Testis (tissue), 3 donors: Measurements from ENCODE around the gene C6orf58. TPM values are rescaled to one million over a fixed set of nuclear protein-coding genes. Genes with fewer than 3 reads are reported as not detected.

Source experiments
- DNase-seq: peaks from one replicate; pipeline ENCODE4 v3.0.0-alpha.2; 2019
- H3K27ac ChIP-seq, 2 donors: fragments of 200-600 bp; sonication (generic); one replicate each; pipeline ENCODE4 v1.5.1; 2019
- H3K27me3 ChIP-seq: fragments of 200-600 bp; sonication (generic); one replicate; pipeline ENCODE4 v1.5.1; 2019
- H3K36me3 ChIP-seq: fragments of 200-600 bp; sonication (generic); one replicate; pipeline ENCODE4 v1.5.1; 2017; ENCODE audit warnings: low read depth; ENCODE audit errors: missing control alignments
- H3K4me1 ChIP-seq: fragments of 200-600 bp; sonication (generic); one replicate; pipeline ENCODE4 v1.5.1; 2019
- H3K4me3 ChIP-seq, 2 donors: fragments of 200-600 bp; sonication (generic); one replicate each; pipeline ENCODE4 v1.5.1; 2017 to 2019
- H3K9me3 ChIP-seq: fragments of 200-600 bp; sonication (generic); one replicate; pipeline ENCODE4 v1.5.1; 2017
- POLR2A ChIP-seq: fragments of 450-650 bp; IDR thresholded peaks from one replicate; pipeline ENCODE4 v1.6.1; 2017; ENCODE audit warnings: antibody characterized with exemption, mild to moderate bottlenecking, moderate library complexity
- WGBS, 2 donors: methylation state at CpG; one replicate each; pipeline ENCODE4 v1.1.5; 2018; 5-methylcytosine and 5-hydroxymethylcytosine counted together
- intact Hi-C: fragments of 100-400 bp; cut with DNase I; formaldehyde crosslinking; loops from one replicate; pipeline ENCODE4 v1.15.1; 2023; ENCODE audit warnings: low total_unique reads
- polyA plus RNA-seq: library from polyadenylated mRNA; stranded (reverse); fragments of 350-450 nt; fragmentation: Illumina TruSeq; extraction: RNeasy Lipid Tissue Mini Kit (QIAGEN cat#74804); gene quantifications from one replicate; pipeline ENCODE4 v1.2.3, GENCODE V29; 2014; ENCODE audit warnings: low read depth, low replicate concordance; ENCODE audit not compliant: insufficient read depth
- total RNA-seq, 2 donors: library from RNA; depleted of rRNA; stranded (reverse); fragments of >200 nt; gene quantifications; one replicate each; pipeline ENCODE4 v1.2.3, GENCODE V29; 2016
- TF ChIP-seq, protein P1 (sequence below), 3 experiments: fragments of 450-650 bp in 2 of 3; fragments of 200-600 bp in 1 of 3; sonication (generic) in 1 of 3; IDR thresholded peaks; one replicate each; pipeline ENCODE4 v1.5.1; 2016 to 2019; ENCODE audit warnings: antibody characterized with exemption in 3 of 3, mild to moderate bottlenecking in 2 of 3, moderate library complexity in 1 of 3

Gene C6orf58
- total and polyA plus RNA-seq, 3 donors from 2014 or later, result 3.0 TPM; not detected in 2

DNA sequence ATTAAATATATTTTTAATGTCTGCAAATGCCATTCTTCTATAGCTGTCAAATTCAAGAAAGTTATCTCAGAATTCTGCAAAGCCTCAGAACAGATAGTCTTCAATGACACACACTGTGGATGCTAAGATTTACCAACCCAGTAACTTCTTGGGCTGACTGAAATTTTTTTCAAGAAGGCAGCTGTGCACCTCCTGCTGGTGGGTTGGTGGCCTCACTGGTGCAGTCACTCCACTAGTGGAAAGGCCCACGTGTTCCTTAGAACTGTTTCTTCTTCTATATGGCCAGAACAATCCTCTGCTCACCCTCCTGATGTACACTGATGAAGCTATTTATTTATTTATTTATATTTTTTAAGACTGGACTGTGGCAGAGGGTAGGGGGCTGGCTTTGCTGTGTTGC, 29.8 kb upstream of the C6orf58 start:
- TF ChIP-seq, protein P1, sequence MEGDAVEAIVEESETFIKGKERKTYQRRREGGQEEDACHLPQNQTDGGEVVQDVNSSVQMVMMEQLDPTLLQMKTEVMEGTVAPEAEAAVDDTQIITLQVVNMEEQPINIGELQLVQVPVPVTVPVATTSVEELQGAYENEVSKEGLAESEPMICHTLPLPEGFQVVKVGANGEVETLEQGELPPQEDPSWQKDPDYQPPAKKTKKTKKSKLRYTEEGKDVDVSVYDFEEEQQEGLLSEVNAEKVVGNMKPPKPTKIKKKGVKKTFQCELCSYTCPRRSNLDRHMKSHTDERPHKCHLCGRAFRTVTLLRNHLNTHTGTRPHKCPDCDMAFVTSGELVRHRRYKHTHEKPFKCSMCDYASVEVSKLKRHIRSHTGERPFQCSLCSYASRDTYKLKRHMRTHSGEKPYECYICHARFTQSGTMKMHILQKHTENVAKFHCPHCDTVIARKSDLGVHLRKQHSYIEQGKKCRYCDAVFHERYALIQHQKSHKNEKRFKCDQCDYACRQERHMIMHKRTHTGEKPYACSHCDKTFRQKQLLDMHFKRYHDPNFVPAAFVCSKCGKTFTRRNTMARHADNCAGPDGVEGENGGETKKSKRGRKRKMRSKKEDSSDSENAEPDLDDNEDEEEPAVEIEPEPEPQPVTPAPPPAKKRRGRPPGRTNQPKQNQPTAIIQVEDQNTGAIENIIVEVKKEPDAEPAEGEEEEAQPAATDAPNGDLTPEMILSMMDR (IDR thresholded peaks at IDR 0.05), result peak in 1 of 3 experiments; percentile 9
- no peak for TF ChIP-seq POLR2A
- intact Hi-C loops, result no loop called here
- H3K4me1 ChIP-seq, result no peaks in the 10 kb centered on the region
- H3K4me3 ChIP-seq, result no peak overlapping the region
- no peak for DNase-seq
- no peaks in the 10 kb centered on the region for H3K9me3 ChIP-seq
- 16 to 42% methylated on average over 1 of the region's 1 CpG for WGBS, 2 donors
- H3K36me3 ChIP-seq, result no peaks in the 10 kb centered on the region
- no peaks in the 10 kb centered on the region for H3K27me3 ChIP-seq
- H3K27ac ChIP-seq, result no peak overlapping the region

GRCh38 chr6:127547904-127548649, 28.9 kb upstream of the C6orf58 start:
- Histone ChIP-seq H3K4me3 (no peak overlapping the region), H3K36me3 (no peaks in the 10 kb centered on the region), H3K4me1 (no peaks in the 10 kb centered on the region), H3K27ac (no peak overlapping the region), H3K27me3 (no peaks in the 10 kb centered on the region), H3K9me3 (no peaks in the 10 kb centered on the region)
- DNase-seq, result no peak
- TF ChIP-seq POLR2A, result no peak
- TF ChIP-seq, protein P1 (IDR thresholded peaks at IDR 0.05), result no peak
- intact Hi-C loops, result no loop called here
- WGBS, 2 donors, result 60 to 63% methylated on average over 2 of the region's 2 CpGs

DNA sequence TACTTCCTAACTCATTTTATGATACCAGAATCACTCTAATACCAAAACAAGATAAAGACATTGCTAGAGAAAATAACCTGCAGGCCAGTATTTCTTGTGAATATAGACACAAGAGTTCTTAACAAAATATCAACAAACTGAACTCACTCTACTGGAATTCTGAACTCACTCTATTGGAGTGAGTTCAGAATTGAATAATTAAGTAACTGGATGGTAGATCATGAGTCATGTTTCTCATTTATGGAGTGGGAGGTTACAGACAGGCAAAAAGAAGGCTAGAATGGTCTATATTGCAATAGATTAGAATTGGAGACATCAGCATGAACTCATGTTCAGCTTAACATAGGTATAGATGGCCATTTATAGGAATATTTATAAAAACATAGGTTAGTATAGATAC, 26.6 kb upstream of the C6orf58 start:
- DNase-seq, result no peak
- Histone ChIP-seq H3K4me3 (no peak overlapping the region), H3K27ac (no peak overlapping the region), H3K27me3 (no peaks in the 10 kb centered on the region), H3K9me3 (no peaks in the 10 kb centered on the region), H3K36me3 (no peaks in the 10 kb centered on the region), H3K4me1 (no peaks in the 10 kb centered on the region)
- TF ChIP-seq POLR2A, result no peak
- TF ChIP-seq, protein P1 (IDR thresholded peaks at IDR 0.05), result no peak
- intact Hi-C loops, result no loop called here

- Histone ChIP-seq H3K9me3 (no peaks in the 10 kb centered on the region), H3K27me3 (no peaks in the 10 kb centered on the region), H3K27ac (no peak overlapping the region), H3K36me3 (no peaks in the 10 kb centered on the region), H3K4me1 (no peaks in the 10 kb centered on the region), H3K4me3 (no peak overlapping the region)
- WGBS, 2 donors, result 46 to 49% methylated on average over 2 of the region's 2 CpGs
- no peak for DNase-seq
- intact Hi-C loops, result no loop called here
- TF ChIP-seq, protein P1 (IDR thresholded peaks at IDR 0.05), result no peak
- TF ChIP-seq POLR2A, result no peak
These were observed 22.5 kb upstream of the C6orf58 start for GRCh38 chr6:127554435-127555006.

DNA sequence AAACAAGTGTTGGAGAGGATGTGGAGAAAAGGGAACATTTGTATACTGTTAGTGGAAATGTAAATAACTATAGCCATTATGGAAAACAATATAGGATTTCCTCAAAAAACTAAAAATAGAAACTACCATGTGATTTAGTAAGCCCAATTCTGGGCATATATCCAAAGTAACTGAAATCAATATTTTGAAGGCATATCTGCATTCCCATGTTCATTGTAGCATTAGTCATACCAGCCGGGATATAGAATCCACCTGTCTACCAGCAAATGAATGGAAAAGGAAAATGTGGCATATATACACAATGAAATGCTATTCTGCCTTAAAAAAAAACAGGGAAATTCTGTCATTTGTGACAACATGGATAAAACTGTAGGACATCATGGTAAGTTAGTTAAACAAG, 15.3 kb upstream of the C6orf58 start:
- no peaks in the 10 kb centered on the region for H3K9me3 ChIP-seq
- H3K36me3 ChIP-seq, result no peaks in the 10 kb centered on the region
- H3K4me1 ChIP-seq, result no peaks in the 10 kb centered on the region
- no peak for DNase-seq
- intact Hi-C loops, result no loop called here
- TF ChIP-seq, protein P1 (IDR thresholded peaks at IDR 0.05), result no peak
- TF ChIP-seq POLR2A, result no peak
- H3K27ac ChIP-seq, result no peak overlapping the region
- WGBS, 2 donors, result 75 to 77% methylated on average over 1 of the region's 1 CpG
- H3K27me3 ChIP-seq, result no peaks in the 10 kb centered on the region
- no peak overlapping the region for H3K4me3 ChIP-seq
